ENCODE data around the gene KCNK5. TPM values are rescaled to one million over a fixed set of nuclear protein-coding genes. Genes with fewer than 3 reads are reported as not detected.

The KCNK5 gene
- total and polyA plus RNA-seq, 9 of the 15 experiments (the other 6 are each of a cell fraction or from before 2014, with no cell fraction given), result 1.5 to 45.8 (median 25.8) TPM

GRCh38 chr6:39260953-39261352 is 31.7 kb upstream of the KCNK5 start:
- H2AFZ ChIP-seq (ENCODE audit: low read depth, low read length), result no peak overlapping the region
- 0% methylated on average over 2 of the region's 2 CpGs for WGBS (ENCODE audit: insufficient coverage, low coverage, missing lambda C conversion rate)
- H3K4me2 ChIP-seq (ENCODE audit: insufficient read depth, low read length), result no peak overlapping the region
- H4K20me1 ChIP-seq (replicated peaks; ENCODE audit: control insufficient read depth, insufficient read depth, low read length), result no peaks in the 10 kb centered on the region
- in situ Hi-C loops (cut with MboI), result no loop called here
- no peak overlapping the region for H3K27ac ChIP-seq (ENCODE audit: extremely low read depth, low read depth, low read length)
- ChIA-PET CTCF (ENCODE audit: low intra/inter-chr PET ratio) (no interaction called here), POLR2A (interaction anchor here (0.6 kb wide), 2 partner anchors 14 to 182 kb away, joined by 3 read pairs; no protein-coding TSS in a partner anchor)
- intact Hi-C loops (cut with micrococcal nuclease), result no loop called here
- no peaks in the 10 kb centered on the region for H3K36me3 ChIP-seq (ENCODE audit: control insufficient read depth, insufficient read depth, low read length)
- H3K27me3 ChIP-seq (ENCODE audit: control insufficient read depth in 2 of 2, insufficient read depth in 2 of 2, low read length in 2 of 2), result peaks cover 38 to 58% of the 10 kb centered on the region in 2 experiments
- ATAC-seq (no peak), FAIRE-seq (no peak), DNase-seq (ENCODE audit: extremely low read depth in 1 of 4, low spot score in 3 of 4) (no peak)
- H3K9me3 ChIP-seq (replicated peaks; ENCODE audit: control insufficient read depth, insufficient read depth, low read depth, low read length), result no peaks in the 10 kb centered on the region
- H3K4me3 ChIP-seq, result no peak overlapping the region
- no peak for TF ChIP-seq ZNF717 (CRISPR knock-in tag; IDR thresholded peaks at IDR 0.05)
- TF ChIP-seq, protein P1, sequence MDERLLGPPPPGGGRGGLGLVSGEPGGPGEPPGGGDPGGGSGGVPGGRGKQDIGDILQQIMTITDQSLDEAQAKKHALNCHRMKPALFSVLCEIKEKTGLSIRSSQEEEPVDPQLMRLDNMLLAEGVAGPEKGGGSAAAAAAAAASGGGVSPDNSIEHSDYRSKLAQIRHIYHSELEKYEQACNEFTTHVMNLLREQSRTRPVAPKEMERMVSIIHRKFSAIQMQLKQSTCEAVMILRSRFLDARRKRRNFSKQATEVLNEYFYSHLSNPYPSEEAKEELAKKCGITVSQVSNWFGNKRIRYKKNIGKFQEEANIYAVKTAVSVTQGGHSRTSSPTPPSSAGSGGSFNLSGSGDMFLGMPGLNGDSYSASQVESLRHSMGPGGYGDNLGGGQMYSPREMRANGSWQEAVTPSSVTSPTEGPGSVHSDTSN (CRISPR knock-in tag; IDR thresholded peaks at IDR 0.05; ENCODE audit: low read depth), result no peak
- TF ChIP-seq, protein P1 (tag; conservative IDR thresholded peaks at IDR 0.05; ENCODE audit: low read depth), result no peak
- no peak for TF ChIP-seq NR4A1 (CRISPR knock-in tag; IDR thresholded peaks at IDR 0.05)
- TF ChIP-seq NR4A1 (tag; IDR thresholded peaks at IDR 0.05), result no peak
- TF ChIP-seq MAFK (IDR thresholded peaks at IDR 0.05; ENCODE audit: low read length), result no peak
- TF ChIP-seq ATF6 (CRISPR knock-in tag; IDR thresholded peaks at IDR 0.05), result no peak
- TF ChIP-seq ELF1 (tag; IDR thresholded peaks at IDR 0.05), result no peak
- no peak for TF ChIP-seq PML (IDR thresholded peaks at IDR 0.05; ENCODE audit: low read length)
- no peak for TF ChIP-seq NFIC (IDR thresholded peaks at IDR 0.05)
- no peak for TF ChIP-seq SMC3 (conservative IDR thresholded peaks at IDR 0.05; ENCODE audit: insufficient read depth, low read depth, low read length)
- TF ChIP-seq FIP1L1 (IDR thresholded peaks at IDR 0.05; ENCODE audit: low read depth, low read length, poor library complexity, severe bottlenecking), result no peak
- no peak for TF ChIP-seq ZNF253 (CRISPR knock-in tag; conservative IDR thresholded peaks at IDR 0.05)
- H3K9ac ChIP-seq (ENCODE audit: insufficient read depth in 1 of 2, low read depth in 2 of 2, low read length in 2 of 2), result no peak overlapping the region
- H3K79me2 ChIP-seq (ENCODE audit: control insufficient read depth, insufficient read depth, low read length), result no peaks in the 10 kb centered on the region
- no peaks in the 10 kb centered on the region for H3K4me1 ChIP-seq (replicated peaks in 1 of 2; ENCODE audit: control insufficient read depth in 2 of 2, insufficient read depth in 2 of 2, low read length in 2 of 2)
- H3K9me1 ChIP-seq (ENCODE audit: control insufficient read depth, insufficient read depth, low read length), result no peaks in the 10 kb centered on the region
- no TSS peak for BruUV-seq (replicated peaks)
